PC-3 (cell line): Measurements from ENCODE around the gene S100A16.

Experiments
- CTCF ChIP-seq: fragments of 300-600 bp; sonication (generic); conservative IDR thresholded peaks from 2 replicates; pipeline ENCODE4 v1.5.1; 2017; ENCODE audit warnings: antibody characterized with exemption, low read depth, mild to moderate bottlenecking, low read length
- EZH2 ChIP-seq: fragments of 300-600 bp; sonication (generic); IDR thresholded peaks from one replicate; pipeline ENCODE4 v1.6.1; 2017; ENCODE audit warnings: antibody characterized with exemption, mild to moderate bottlenecking, low read length; ENCODE audit not compliant: unreplicated experiment

- no peak for TF ChIP-seq CTCF
- TF ChIP-seq EZH2, result no peak
These were observed 23.4 kb upstream of the S100A16 start for GRCh38 chr1:153636312-153636711.
